HepG2 (cell line): ENCODE data around the gene MDP1. TPM values are rescaled to one million over a fixed set of nuclear protein-coding genes. Genes with fewer than 3 reads are reported as not detected.

Experiments used
- ATAC-seq: fragments of 200-7000 bp; cut with Tn5 transposase; 3 replicates; pipeline ENCODE4 v1.9.1; 2020; ENCODE audit warnings: mild to moderate bottlenecking, moderate library complexity
- BruUV-seq: library from RNA; stranded (reverse); fragments of 400-500 nt; replicated peaks from 2 replicates; lab custom pipeline; 2021; lab: Mats Ljungman, UMichigan
- CTCF ChIA-PET: fragments of 300-600 bp; formaldehyde crosslinking; extraction: SDS; loops from one replicate; lab custom pipeline; 2021; ENCODE audit warnings: low total read pairs, inconsistent platforms, low intra/inter-chr PET ratio; lab: Yijun Ruan, JAX
- POLR2A ChIA-PET: fragments of 350-600 bp; sonication (Branson Sonifier 250); formaldehyde crosslinking; loops from one replicate; lab custom pipeline; 2020; ENCODE audit warnings: antibody characterized with exemption, inconsistent platforms; lab: Yijun Ruan, JAX
- DNase-seq: peaks from one replicate; pipeline ENCODE4 v3.0.0-alpha.2; 2015; ENCODE audit warnings: low spot score
- FAIRE-seq: peaks from 3 replicates; lab custom pipeline; 2011; peaks lifted over from hg19 to GRCh38; lab: Jason Lieb, UNC
- H2AFZ ChIP-seq: one replicate; pipeline ENCODE4 v1.6.1; 2011; ENCODE audit warnings: low read length, inconsistent platforms
- H3K27ac ChIP-seq: fragments of 300-600 bp; 3 replicates; pipeline ENCODE4 v1.8.0; 2011; ENCODE audit warnings: mixed run types, mild to moderate bottlenecking, mixed read lengths, low read length, inconsistent platforms; ENCODE audit not compliant: insufficient read depth; ENCODE audit errors: extremely low read length
- H3K27me3 ChIP-seq, 2 experiments: fragments of 200-600 bp in 1 of 2; 2 replicates in 1 of 2; 3 replicates in 1 of 2; pipeline versions ENCODE4 v1.6.0 to v1.8.0; 2011; ENCODE audit warnings: low read length in 2 of 2, mild to moderate bottlenecking in 2 of 2, moderate library complexity in 2 of 2, inconsistent platforms in 1 of 2; ENCODE audit not compliant: insufficient read depth in 2 of 2, control insufficient read depth in 1 of 2
- H3K36me3 ChIP-seq, 2 experiments: fragments of 200-600 bp in 1 of 2; replicated peaks in 1 of 2; 2 replicates in 1 of 2; 3 replicates in 1 of 2; pipeline versions ENCODE4 v1.5.1 to v1.8.0; 2011; ENCODE audit warnings: low read length in 2 of 2, inconsistent platforms in 1 of 2; ENCODE audit not compliant: insufficient read depth in 2 of 2, control insufficient read depth in 1 of 2
- H3K4me1 ChIP-seq: 2 replicates; pipeline ENCODE4 v1.5.1; 2012; ENCODE audit warnings: low read length, inconsistent platforms; ENCODE audit not compliant: insufficient read depth
- H3K4me2 ChIP-seq: 2 replicates; pipeline ENCODE4 v1.6.0; 2011; ENCODE audit warnings: low read depth, low read length, inconsistent platforms
- H3K4me3 ChIP-seq, 3 experiments: fragments of 200-600 bp in 1 of 3; sonication (generic), shearing (Covaris generic) in 1 of 3; replicated peaks in 1 of 3; 2 replicates each; pipeline ENCODE4 v1.5.1; 2011 to 2016; ENCODE audit warnings: low read length in 3 of 3, inconsistent platforms in 2 of 3, low read depth in 2 of 3, mild to moderate bottlenecking in 2 of 3, control low read depth in 1 of 3, mixed read lengths in 1 of 3; ENCODE audit not compliant: insufficient read depth in 1 of 3
- H3K79me2 ChIP-seq: one replicate; pipeline ENCODE4 v1.6.1; 2011; ENCODE audit warnings: low read length, inconsistent platforms; ENCODE audit not compliant: insufficient read depth
- H3K9ac ChIP-seq: 2 replicates; pipeline ENCODE4 v1.6.0; 2011; ENCODE audit warnings: mild to moderate bottlenecking, low read depth, low read length, inconsistent platforms; ENCODE audit not compliant: insufficient read depth
- H3K9me3 ChIP-seq: 2 replicates; pipeline ENCODE4 v1.5.1; 2012; ENCODE audit warnings: mild to moderate bottlenecking, low read length
- H4K20me1 ChIP-seq: 2 replicates; pipeline ENCODE4 v1.6.0; 2011; ENCODE audit warnings: inconsistent platforms, mild to moderate bottlenecking, low read length, moderate library complexity; ENCODE audit not compliant: insufficient read depth
- ATF7-NPFF ChIP-seq: sonication (generic); formaldehyde crosslinking; IDR thresholded peaks from 2 replicates; pipeline ENCODE4 v1.8.1; 2023; ENCODE audit warnings: mild to moderate bottlenecking, low read depth, missing genetic modification reagents, moderate library complexity
- DNMT3B ChIP-seq: conservative IDR thresholded peaks from 2 replicates; pipeline ENCODE4 v1.6.1; 2016; ENCODE audit warnings: missing biosample characterization, control low read depth
- GTF3A ChIP-seq: sonication (generic); formaldehyde crosslinking; conservative IDR thresholded peaks from 2 replicates; pipeline ENCODE4 v1.4.0; 2020; ENCODE audit warnings: mild to moderate bottlenecking, missing genetic modification reagents
- HES4 ChIP-seq: sonication (generic); formaldehyde crosslinking; IDR thresholded peaks from 2 replicates; pipeline ENCODE4 v1.9.0; 2021; ENCODE audit warnings: mild to moderate bottlenecking, missing genetic modification reagents, borderline replicate concordance
- MAFG ChIP-seq: sonication (generic); formaldehyde crosslinking; IDR thresholded peaks from 2 replicates; pipeline ENCODE4 v1.5.1; 2020; ENCODE audit warnings: mild to moderate bottlenecking, missing genetic modification reagents
- PCBP1 ChIP-seq: fragments of 200-400 bp; formaldehyde crosslinking; IDR thresholded peaks from 2 replicates; pipeline ENCODE4 v1.6.1; 2017; ENCODE audit warnings: mild to moderate bottlenecking, low read depth, low read length, borderline replicate concordance
- PLSCR1 ChIP-seq: sonication (generic); formaldehyde crosslinking; IDR thresholded peaks from 2 replicates; pipeline ENCODE4 v1.5.0; 2020; ENCODE audit warnings: missing genetic modification reagents, mild to moderate bottlenecking, borderline replicate concordance
- POLR2A ChIP-seq, 2 experiments: IDR thresholded peaks; 2 replicates each; pipeline ENCODE4 v1.6.1; 2011; ENCODE audit warnings: low read depth in 2 of 2, low read length in 2 of 2, mild to moderate bottlenecking in 1 of 2, moderate library complexity in 1 of 2; ENCODE audit not compliant: insufficient read depth in 1 of 2
- POLR2AphosphoS2 ChIP-seq: IDR thresholded peaks from 2 replicates; pipeline ENCODE4 v1.6.1; 2011; ENCODE audit warnings: low read depth, low read length, improper control_type of control experiment
- RORA ChIP-seq: sonication (generic); formaldehyde crosslinking; IDR thresholded peaks from 2 replicates; pipeline ENCODE4 v1.5.0; 2020; ENCODE audit warnings: mild to moderate bottlenecking, missing genetic modification reagents, moderate library complexity
- UBTF ChIP-seq: sonication (generic); formaldehyde crosslinking; IDR thresholded peaks from 2 replicates; pipeline ENCODE4 v1.4.0; 2020; ENCODE audit warnings: mild to moderate bottlenecking, missing genetic modification reagents
- ZBTB25 ChIP-seq: IDR thresholded peaks from 2 replicates; pipeline ENCODE4 v1.6.1; 2018; ENCODE audit warnings: missing genetic modification reagents
- ZFP91 ChIP-seq: sonication (generic); formaldehyde crosslinking; IDR thresholded peaks from 2 replicates; pipeline ENCODE4 v1.9.0; 2022; ENCODE audit warnings: missing genetic modification reagents, mild to moderate bottlenecking, borderline replicate concordance
- ZMYM4 ChIP-seq: sonication (generic); formaldehyde crosslinking; IDR thresholded peaks from 2 replicates; pipeline ENCODE4 v1.8.1; 2023; ENCODE audit warnings: mild to moderate bottlenecking, missing genetic modification reagents
- ZNF44 ChIP-seq: sonication (generic); formaldehyde crosslinking; IDR thresholded peaks from 2 replicates; pipeline ENCODE4 v1.5.1; 2020; ENCODE audit warnings: mild to moderate bottlenecking, missing genetic modification reagents
- WGBS: methylation state at CpG from one replicate; pipeline ENCODE4 v1.1.6; 2017; ENCODE audit warnings: low lambda C conversion rate; 5-methylcytosine and 5-hydroxymethylcytosine counted together
- in situ Hi-C: cut with HindIII; loops from 2 replicates; pipeline ENCODE4 v1.10.0; 2017; ENCODE audit warnings: low pct_unique_long_range_greater_than_20kb; ENCODE audit not compliant: extremely low pct_ligation_motif_present
- intact Hi-C: fragments of 100-400 bp; cut with micrococcal nuclease; formaldehyde crosslinking; loops from one replicate; pipeline ENCODE4 v1.10.0; 2022; ENCODE audit not compliant: unreplicated experiment
- polyA plus RNA-seq, 8 experiments: library from polyadenylated mRNA; depleted of rRNA in 3 of 8; stranded (reverse) in 7 of 8; unstranded in 1 of 8; fragments of >200 nt; fragmentation: Illumina TruSeq in 4 of 8; extraction: Trizol in 4 of 8; gene quantifications; 2 replicates each; pipeline versions ENCODE4 v1.2.1 to v1.2.3, GENCODE V29; 2011 to 2016; ENCODE audit warnings: low read depth in 4 of 8, missing spikeins in 1 of 8, mixed read lengths in 1 of 8; ENCODE audit not compliant: insufficient read depth in 1 of 8
- total RNA-seq, 5 experiments: library from RNA; depleted of rRNA; stranded (reverse); fragments of >200 nt; fragmentation: Illumina TruSeq; extraction: Trizol; gene quantifications; 2 replicates each; pipeline ENCODE4 v1.2.3, GENCODE V29; 2016; ENCODE audit warnings: low read depth in 1 of 5

The MDP1 gene
- total and polyA plus RNA-seq, 2 of the 13 experiments (the other 11 are each of a cell fraction or from before 2014, with no cell fraction given) = 44.1 to 48.7 TPM

GRCh38 chr14:24182110-24182882, 33.6 kb downstream of the MDP1 start (continued):
- no peak for TF ChIP-seq PLSCR1 (CRISPR knock-in tag)
- no peak for TF ChIP-seq RORA (CRISPR knock-in tag)
- TF ChIP-seq PCBP1 = no peak
- TF ChIP-seq, all 625 proteins: peak for 9

- Histone ChIP-seq H3K27ac (no peak overlapping the region), H3K9ac (no peak overlapping the region), H3K4me2 (no peak overlapping the region), H3K27me3 (no peaks in the 10 kb centered on the region), H3K9me3 (no peaks in the 10 kb centered on the region), H3K4me1 (no peaks in the 10 kb centered on the region), H3K36me3 (peaks cover 82 to 88% of the 10 kb centered on the region in 2 experiments), H4K20me1 (no peaks in the 10 kb centered on the region), H2AFZ (no peak overlapping the region), H3K4me3 (no peak overlapping the region), H3K79me2 (no peaks in the 10 kb centered on the region)
- FAIRE-seq (no peak), DNase-seq (no peak), ATAC-seq (no peak)
- no TSS peak for BruUV-seq
- intact Hi-C loops = no loop called here
- ChIA-PET CTCF (no interaction called here), POLR2A (interaction anchor here (0.7 to 8.1 kb wide), 15 partner anchors 7 to 123 kb away, joined by 3 to 65 read pairs (median 5); partner anchors contain the start of genes CHMP4A, DCAF11, IPO4 and IRF9)
- in situ Hi-C loops = no loop called here
- 95% methylated on average over 19 of the region's 19 CpGs for WGBS
- TF ChIP-seq ZBTB25 (CRISPR knock-in tag) (no peak), GTF3A (0 out of 2 replicates have a peak, but pooled peaks have one; percentile 45), HES4 (CRISPR knock-in tag) (0 out of 2 replicates have a peak, but pooled peaks have one; percentile 13), ZMYM4 (CRISPR knock-in tag) (no peak), PCBP1 (no peak), ATF7-NPFF (CRISPR knock-in tag) (no peak), UBTF (CRISPR knock-in tag) (no peak), POLR2A (IDR thresholded peaks at IDR 0.05; ENCODE audit: insufficient read depth in 1 of 2, low read depth in 2 of 2, low read length in 2 of 2) (0 out of 4 replicates have a peak, but pooled peaks of 1 of the 2 experiments have one; percentile 25), DNMT3B (CRISPR knock-in tag) (no peak), ZNF44 (no peak), POLR2AphosphoS2 (peak; percentile 20), ZFP91 (CRISPR knock-in tag) (0 out of 2 replicates have a peak, but pooled peaks have one; percentile 21), MAFG (CRISPR knock-in tag) (no peak)
Measured at GRCh38 chr14:24181371-24182077, 34.3 kb downstream of the MDP1 start.
